ENCODE measurements around the gene MOB4.
"Not testable (repeated sequence)": the region's sequence is repeated elsewhere in the genome, so short reads cannot be mapped to it uniquely, and the experiment has no call there.

Gene MOB4

DNA sequence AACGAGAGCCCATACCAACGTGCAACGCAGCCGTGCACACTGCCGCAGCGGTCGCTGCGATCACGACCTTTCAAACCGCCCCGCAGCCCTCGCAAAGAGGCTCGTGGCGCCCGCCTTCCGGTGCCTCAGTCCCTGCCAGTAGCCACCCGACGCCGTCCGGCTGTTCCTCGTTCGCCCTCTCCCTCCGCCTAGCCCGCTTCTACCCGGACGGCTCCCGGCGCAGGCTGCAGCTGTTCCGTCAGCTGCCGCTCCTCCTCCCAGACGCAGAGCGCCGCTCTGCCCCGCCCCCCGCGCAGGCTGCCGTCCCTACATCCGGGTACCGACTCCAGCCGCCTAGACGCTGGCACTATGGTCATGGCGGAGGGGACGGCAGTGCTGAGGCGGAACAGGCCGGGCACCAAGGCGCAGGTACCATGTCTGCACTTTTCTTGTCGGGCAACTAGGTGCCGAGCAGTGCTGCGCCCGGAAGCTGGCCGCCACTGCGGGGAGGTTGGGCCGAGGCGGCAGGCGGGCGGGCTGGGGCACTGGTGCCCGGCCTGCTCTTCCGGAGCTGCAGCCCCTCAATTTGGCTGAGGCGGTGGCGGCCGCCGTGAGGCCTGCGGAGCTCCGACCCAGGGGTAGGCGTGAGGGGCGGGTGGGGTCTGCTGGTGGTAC is at the start of gene MOB4:
MOB4 (plus strand) TSS at position 328 of the 654 bp plus-strand sequence; CDS start at position 349, 21 bp downstream.
- peak; percentile 88 for DNase-seq (ENCODE audit: low read depth)

DNA sequence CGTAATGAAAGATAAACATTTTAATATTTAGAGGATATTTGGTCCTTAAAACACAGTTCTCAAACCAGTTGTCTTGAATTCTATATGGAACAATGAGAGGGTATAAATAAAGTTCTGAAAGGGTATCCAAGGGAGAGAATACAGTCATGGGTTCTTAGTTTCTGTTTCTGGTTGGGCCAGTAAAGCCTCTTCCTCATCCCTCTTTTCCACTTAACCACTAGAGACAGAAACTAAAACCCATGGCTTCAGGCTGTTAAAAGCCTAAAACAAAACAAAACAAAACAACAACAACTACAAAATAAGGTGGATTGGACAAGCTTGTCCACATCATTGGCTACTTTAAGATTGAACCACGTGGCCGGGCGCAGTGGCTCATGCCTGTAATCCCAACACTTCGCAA is 43.7 kb upstream of the MOB4 start:
- no peak for DNase-seq (ENCODE audit: low read depth)

DNA sequence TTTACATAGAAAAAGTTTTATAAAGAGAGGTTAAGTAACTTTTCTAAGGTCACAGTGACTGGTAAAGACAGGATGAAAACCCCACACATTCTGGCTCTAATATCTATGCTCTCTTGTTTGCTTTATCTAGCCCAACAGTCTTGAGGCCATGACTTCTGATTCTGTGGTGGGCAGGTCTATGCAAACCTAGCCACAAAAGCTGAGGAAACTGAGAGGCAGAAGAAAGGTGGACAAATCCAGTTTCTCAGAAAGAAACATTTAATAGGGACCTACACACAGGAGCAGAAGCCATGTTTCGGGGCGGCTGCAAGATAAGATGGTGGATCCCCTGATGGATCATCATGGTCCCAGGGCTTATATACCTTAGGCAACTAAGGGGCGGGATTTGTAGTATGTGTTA is 38.1 kb upstream of the MOB4 start:
- no peak for DNase-seq (ENCODE audit: low read depth)

DNA sequence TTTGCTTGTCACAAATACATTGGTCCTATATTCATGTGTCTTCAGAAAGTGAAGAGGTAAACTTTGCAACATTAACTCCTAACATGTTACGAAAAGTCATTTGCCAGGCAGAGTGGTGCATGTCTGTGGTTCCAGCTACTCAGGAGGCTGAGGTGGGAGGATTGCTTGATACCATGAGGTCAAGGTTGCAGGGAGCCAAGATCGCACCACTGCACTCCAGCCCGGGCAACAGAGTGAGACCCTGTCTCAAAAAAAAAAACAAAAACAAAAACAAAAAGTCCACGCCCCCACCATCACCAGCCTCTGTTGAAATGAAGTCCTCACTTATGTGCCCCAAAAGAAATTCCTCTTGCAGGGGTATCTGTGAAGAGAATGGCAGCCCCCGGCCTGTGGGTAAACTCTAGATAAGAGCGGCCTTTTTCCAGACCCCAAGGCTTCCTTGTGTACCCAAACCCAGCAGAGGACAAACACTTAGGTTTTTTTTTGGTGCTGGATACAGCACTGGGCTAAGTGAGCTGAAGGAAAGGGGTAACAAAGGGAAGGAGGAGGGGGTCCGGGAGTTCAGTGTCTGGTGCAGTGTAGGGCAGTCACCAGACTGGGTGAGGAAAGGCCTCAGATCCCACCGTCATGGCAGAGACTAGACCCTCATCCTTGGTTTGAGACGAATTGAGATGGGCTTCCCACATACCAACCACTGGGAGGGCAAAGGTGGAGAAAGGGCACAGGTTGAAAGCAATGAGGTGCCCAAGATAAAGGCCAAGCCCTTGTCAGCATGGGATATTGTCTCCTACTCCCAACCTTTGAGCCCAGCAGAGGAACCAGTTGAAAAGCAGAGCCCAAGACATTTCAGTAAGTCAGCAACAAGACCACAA is 35.5 kb upstream of the MOB4 start:
- DNase-seq (ENCODE audit: low read depth), result no peak

DNA sequence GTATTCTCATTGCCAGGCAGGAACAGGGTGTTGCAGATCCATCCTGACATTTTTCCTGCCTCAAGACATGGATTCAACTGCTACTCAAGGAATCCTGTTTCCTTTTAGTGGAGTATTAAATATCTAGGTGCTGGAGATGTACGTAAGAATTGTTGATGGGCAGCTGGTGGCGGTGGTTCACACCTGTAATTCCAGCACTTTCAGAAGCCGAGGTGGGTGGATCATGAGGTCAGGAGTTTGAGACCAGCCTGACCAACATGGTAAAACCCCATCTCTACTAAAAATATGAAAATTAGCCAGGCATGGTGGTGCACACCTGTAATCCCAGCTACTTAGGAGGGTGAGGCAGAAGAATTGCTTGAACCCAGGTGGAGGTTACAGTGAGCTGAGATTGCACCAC is 31.6 kb upstream of the MOB4 start:
- DNase-seq (ENCODE audit: low read depth), result not testable (repeated sequence)

DNA sequence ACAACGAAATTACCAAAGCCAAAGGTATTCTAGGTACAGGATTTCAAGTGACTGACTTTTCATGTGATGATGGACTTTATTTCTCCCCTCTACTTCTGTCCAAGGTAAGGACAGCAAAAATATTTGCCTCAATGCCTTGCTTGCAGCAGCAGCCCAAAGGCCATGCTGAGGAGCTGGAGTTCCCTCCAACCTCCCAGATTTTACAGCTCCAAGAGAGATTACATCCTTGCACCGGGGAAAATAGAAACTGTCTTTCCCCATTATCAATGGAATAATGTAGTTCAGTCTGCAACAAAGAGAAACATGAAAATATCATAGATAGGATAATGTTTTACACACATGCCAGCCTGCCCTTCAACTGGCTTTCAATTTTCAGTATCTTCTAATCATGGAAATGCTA is 29.7 kb upstream of the MOB4 start:
- DNase-seq (ENCODE audit: low read depth), result no peak

DNA sequence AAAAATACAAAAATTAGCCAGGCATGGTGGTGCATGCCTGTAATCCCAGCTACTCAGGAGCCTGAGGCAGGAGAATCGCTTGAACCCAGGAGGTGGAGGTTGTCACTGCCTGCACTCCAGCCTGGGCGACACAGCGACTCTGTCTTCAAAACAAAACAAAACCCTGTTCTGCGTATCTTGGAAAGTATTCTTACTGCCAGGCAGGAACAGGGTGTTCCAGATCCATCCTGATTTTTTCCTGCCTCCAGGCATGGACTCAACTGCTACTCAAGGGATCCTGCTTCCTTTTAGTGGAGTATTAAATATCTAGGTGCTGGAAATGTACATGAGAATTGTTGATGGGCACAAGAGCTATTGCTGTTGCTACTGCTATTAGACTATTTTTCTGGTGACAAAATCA is 28.5 kb upstream of the MOB4 start:
- no peak for DNase-seq (ENCODE audit: low read depth)

DNA sequence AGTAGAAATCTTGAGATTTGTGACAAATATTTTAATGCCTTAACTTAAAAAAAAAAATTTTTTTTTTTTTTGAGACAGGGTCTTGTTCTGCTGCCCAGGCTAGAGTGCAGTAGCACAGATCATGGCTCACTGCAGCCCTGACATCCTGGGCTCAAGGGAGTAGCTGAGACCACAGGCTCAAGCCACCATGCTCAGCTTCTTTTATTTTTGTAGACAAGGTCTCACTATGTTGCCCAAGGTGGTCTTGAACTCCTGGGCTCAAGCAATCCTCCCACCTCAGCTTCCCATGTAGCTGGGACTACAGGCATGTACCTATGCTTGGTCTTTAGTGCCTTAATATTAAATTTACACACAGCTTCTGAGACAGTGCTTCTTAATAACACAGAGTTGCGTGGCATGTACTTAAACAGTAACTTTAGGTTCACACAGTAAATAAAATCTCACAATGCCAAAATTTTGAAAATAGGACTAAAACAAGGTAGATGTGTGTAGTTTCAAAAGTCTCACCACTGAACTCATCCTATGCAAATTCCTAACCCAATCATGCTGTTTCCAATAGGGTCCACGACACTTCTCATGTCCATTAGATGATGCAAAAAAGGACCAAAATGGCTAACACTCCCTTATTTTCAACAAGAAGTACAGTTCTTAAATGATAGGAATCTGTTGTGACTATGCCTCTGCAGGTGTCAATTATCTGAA is 20.3 kb upstream of the MOB4 start:
- no peak for DNase-seq (ENCODE audit: low read depth)

DNA sequence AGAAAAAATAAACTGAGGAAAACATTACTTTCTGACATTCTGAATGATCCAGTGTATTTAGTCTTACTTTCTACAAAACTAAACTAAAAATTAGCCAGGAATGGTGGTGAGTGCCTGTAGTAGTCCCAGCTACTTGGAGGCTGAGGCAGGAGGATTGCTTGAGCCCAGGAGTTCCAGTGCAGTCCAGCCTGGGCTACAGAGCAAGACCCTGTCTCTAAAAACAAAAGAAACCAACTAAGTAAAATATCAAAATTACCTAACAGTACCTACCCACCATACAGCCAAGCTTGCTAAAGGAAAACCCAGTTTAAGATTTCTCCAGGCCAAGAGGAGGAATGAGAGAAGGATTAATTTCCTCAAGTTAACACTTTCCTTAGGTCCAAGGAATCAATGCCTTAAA is 19.2 kb upstream of the MOB4 start:
- no peak for DNase-seq (ENCODE audit: low read depth)

DNA sequence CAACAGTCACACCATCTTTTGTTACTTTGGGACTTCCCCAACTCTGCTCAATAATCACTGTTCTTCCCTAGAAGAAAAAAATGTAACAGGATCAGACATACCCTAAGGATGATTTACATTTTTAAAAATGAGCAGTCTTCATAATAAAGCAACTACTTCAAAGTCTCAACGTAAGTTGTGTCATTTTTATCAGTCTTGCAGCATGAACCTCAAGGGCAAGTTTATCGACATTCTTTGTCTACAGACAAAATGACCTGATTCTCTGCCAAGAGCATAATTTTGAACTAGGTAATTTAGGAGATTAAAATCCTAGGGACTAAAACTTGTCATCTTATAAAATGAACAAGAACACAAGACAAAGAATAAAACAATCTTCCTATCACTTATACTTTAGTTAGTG is 18.5 kb upstream of the MOB4 start:
- DNase-seq (ENCODE audit: low read depth), result no peak

DNA sequence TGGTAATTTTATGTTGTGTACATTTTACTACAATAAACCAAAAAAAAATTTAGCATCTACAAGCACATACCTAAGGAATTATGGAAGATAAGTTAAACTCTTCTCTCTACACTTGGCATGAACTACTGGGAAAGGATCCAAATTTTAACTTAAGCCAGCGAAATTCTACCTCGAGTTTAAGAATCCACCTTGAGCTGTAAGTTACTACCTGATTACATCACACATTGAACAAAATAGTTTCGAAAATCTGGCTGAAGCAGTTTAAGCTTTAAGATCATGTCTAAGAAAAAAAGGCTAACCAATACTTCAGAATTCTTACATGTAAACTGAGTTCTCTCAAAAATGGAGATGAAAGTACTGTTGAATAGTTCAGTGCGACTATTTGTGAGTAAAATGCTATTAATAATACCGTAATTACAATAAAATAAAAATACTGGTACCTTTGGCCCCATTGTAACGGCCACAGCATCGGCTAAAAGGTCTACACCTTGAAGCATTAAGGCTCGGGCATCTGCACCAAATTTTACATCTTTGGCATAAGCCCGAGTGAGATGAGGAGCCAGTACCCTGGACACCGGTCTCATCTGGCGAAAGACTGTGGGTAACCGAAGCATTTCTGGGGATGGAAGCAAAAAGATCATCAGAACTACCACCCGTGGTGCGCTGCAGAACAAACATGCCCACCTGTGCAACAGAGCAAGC is 17.5 kb upstream of the MOB4 start:
- no peak for DNase-seq (ENCODE audit: low read depth)

DNA sequence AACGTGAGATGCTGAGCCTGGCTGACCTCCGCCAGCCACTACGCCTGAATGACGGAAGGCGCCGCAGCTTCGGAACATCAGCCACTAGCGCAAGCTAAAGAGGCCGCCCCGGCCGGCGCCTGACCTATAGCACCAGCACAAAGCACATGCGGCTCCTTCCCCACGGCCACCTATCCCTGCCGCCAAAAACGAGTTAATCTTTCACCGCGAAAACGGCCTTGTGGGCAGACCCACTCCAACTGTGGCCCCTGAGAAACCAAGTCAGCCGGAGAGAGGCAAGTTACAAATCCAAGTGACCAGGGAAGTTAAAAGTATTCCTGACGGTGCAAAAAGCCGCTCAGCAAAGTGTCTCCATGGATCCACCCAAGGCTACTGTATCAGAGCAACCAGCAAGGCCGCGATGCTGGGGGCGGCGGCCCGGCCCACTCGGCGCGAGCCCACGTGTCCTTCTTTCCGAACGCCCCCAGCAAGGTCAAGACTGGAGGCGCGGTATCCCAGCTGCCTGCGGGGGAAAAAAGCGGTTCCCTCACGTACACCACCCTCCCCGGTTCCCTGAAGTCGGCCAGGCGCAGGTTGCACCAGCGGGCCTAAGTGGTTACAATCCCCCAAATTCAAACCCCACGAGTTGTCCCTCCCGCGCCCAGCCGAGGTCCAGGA is 16.8 kb upstream of the MOB4 start:
- DNase-seq (ENCODE audit: low read depth), result no peak

DNA sequence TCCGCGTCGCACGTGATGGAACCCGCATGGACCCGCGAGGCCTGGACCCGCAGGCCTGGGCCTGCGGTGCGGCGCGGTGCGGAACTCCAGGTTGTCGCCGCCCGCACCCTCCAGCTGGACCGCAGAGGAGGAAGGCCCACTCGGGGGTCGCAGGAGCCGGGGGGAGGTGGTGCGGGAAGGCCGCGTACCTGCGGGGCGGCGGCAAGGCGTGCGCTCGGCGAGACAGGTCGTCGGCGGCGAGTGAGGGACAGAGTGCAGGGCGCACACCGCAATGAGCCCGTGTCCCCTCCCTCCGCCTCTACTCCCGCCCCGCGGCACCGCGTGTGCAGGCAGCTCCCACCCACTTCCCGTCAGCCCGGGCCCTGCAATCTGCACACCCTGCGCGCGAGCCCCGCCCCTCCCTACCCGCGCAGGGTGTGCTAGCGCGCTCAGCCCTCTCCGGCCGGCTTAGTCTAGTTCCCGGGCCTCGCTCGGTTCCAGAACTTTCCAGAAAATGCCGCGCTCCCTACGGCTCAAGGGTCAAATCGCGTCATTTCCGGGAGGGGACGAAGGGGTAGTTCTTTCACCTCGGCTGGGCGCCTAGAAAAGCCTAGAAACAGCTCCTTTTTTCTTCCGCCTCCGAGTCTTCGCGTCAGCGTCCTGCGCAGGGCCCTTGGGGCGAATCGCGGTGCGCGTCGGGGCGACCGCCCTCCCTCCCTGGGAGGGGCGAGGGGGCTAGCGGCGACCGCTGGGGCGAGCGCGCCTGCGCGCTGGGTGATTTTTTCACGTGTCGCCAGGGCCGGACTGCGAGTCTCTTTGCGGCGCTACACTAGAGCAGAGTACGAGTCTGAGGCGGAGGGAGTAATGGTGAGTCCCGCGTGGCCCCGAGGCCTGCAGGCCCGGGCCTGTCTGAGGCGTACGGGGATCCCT is 16.0 kb upstream of the MOB4 start, which contains the start of the genes HSPD1 and HSPE1:
HSPD1 (minus strand) TSS at position 247 of the 909 bp plus-strand sequence. CDS start 992 bp downstream, outside the sequence.
HSPE1 (plus strand) TSS at position 786 of the 909 bp plus-strand sequence; CDS start at position 844, 58 bp downstream.
- peak; percentile 100 for DNase-seq (ENCODE audit: low read depth)

DNA sequence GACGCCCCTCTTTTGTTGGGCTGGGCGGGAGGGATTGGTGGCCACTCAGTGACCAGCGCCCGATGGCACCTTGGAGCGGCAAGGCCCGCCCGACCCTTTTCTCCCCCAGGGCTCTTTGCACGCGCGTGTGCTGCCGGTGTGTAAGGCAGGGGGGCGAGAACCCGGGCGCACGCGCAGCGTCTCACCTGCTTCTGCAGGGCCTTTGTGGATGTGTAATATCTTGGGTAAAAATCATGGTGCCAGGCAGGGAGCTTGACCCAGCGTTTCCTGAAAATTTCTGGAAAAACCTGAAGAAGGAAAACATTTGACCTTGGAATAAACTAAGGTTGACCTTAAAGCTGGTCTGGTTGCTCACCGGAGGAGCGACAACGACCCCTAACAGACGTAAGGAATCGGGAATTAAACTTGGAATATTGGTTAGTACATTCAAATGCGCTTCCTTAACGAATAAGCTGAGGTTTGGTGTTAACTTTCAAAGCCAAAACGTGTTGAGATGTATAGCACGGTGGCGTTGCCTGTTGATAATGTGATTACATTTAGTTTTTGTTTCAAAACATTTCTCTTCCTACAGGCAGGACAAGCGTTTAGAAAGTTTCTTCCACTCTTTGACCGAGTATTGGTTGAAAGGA is 15.2 kb upstream of the MOB4 start:
- no peak for DNase-seq (ENCODE audit: low read depth)

DNA sequence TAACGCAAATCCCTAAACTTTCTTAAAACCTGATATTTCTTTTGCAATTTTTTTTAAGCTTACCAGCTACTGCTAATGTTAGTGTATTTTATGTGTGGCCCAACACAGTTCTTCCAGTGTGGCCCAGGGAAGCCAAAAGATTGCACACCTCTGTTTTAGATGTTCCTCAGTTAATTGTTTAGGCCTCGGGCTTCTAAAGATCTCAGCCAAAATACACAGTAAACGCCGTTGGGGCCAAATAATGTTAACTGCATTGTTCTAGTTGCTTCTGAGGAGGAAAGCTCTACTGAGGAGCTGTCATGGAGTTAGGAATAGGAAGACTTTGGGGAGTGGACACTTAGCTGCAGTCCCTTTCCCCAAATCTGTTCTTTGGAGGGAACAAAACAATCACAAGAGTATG is 13.7 kb upstream of the MOB4 start:
- no peak for DNase-seq (ENCODE audit: low read depth)

DNA sequence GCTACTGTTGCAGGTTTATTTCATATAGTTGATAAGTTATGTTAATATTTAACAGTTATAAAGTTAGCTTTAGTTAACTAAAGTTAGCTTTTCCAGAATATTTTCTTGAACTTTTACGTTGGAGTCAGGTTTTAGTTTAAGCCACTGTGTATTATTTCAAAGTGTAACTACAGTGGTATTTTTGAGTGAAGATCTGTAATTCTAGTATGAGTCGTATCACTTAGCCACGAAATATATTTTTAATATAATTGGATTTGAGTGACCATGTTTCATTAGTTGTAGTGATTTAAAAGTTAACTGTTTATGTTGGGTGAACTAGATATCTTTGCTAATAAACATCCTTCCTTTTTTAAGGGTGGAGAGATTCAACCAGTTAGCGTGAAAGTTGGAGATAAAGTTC is 13.2 kb upstream of the MOB4 start:
- no peak for DNase-seq (ENCODE audit: low read depth)

DNA sequence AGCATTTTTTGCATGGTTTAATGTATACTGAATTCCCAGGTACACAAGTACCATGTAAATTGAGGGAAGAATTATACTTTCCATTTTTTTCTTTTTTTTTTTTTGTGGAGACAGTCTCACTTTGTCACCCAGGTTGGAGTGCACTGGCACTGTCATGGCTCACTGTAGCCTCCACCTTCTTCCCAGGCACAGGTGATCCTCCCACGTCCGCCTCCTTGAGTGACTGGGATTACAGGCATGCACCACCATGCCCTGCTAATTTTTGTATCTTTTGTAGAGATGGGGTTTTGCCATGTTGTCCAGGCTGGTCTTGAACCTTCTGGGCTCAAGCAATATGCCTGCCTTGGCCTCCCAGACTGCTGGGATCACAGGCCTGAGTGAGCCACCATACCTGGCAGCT is 11.9 kb upstream of the MOB4 start:
- DNase-seq (ENCODE audit: low read depth), result no peak

DNA sequence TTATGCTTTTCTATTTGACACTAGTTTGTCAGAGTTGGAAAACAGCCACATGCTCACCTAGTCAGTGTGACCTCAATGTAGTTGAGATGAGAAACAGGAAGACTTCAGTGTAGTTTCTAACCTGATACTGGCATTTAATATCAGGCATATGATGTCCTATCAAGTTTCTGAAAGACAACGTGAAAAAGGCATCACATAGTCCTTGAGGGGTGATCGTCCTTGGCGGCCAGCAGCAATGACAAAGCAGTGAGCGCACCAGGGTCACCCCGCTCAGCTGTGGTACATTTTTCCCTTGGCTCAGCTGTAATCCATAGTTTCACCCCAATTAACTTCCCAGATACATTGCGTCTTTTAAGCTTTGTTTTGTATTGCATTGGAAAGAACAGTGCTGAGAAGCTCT is 11.4 kb upstream of the MOB4 start:
- DNase-seq (ENCODE audit: low read depth), result no peak

DNA sequence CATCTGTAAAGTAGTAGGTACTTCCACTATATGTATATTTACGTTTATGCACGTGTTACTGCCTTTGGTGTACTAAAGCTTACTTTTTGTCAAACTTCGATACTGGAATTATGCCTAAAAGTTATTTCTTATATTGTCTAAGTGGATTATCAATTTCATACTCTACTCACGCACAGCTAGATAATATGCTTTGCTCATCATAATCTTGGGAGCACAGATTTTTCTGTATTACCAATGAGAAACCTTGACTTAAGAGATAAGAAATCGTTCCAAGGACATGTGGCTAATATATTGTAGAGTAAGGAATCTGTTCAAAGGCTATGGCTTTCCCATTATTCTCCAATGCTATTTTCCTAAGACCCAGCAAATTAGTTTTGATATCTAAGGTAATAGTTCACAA is 9.2 kb upstream of the MOB4 start:
- DNase-seq (ENCODE audit: low read depth), result no peak

DNA sequence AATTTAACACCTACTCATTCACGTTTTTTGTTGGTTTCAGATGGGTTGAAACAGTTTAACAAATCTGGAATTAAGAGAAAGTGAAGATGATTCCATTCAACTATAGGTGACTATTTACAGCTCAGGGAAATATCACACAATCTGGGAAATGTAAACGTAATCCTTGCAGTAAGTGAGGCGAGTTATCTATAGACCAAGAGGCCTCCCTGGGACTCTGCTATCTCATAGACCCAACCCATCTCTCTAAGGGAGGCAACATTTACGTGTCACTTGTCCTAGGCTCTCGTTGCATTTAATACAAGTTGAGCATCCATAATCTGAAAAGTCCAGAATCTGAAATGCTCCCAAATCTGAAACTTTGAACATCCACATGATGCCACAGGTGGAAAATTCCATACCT is 2.0 kb upstream of the MOB4 start:
- no peak for DNase-seq (ENCODE audit: low read depth)
